Measurements from ENCODE around the gene RUSC2.
"Not testable (repeated sequence)": the region's sequence is repeated elsewhere in the genome, so short reads cannot be mapped to it uniquely, and the experiment has no call there.

GRCh38 chr9:35523556-35523955, 33.6 kb downstream of the RUSC2 start:
- not testable (repeated sequence) for TF ChIP-seq ZNF280D (tag by site-specific recombination; IDR thresholded peaks at IDR 0.05); SETDB1 (IDR thresholded peaks at IDR 0.05; ENCODE audit: insufficient read length, low read length); CTCF (tag by site-specific recombination; IDR thresholded peaks at IDR 0.05); REST (tag by site-specific recombination; IDR thresholded peaks at IDR 0.05); ZNF239 (tag by site-specific recombination; IDR thresholded peaks at IDR 0.05); PRDM10 (tag by site-specific recombination; IDR thresholded peaks at IDR 0.05); YY2 (tag by site-specific recombination; IDR thresholded peaks at IDR 0.05); ZNF221 (tag by site-specific recombination; IDR thresholded peaks at IDR 0.05; ENCODE audit: borderline replicate concordance); ZNF114 (tag by site-specific recombination; IDR thresholded peaks at IDR 0.05); ZNF19 (tag by site-specific recombination; IDR thresholded peaks at IDR 0.05; ENCODE audit: low read depth); ZNF747 (tag by site-specific recombination; IDR thresholded peaks at IDR 0.05)
